GM10266 (cell line): ENCODE results near the gene FIBCD1.

Experiments used
- DNase-seq: peaks from one replicate; pipeline ENCODE4 v3.0.0; 2012; ENCODE audit errors: extremely low spot score
- TF ChIP-seq, protein P1 (sequence below): IDR thresholded peaks from 2 replicates; pipeline ENCODE4 v1.5.1; 2012; ENCODE audit warnings: mild to moderate bottlenecking, low read depth; ENCODE audit not compliant: control insufficient read depth, insufficient read depth; ENCODE audit errors: missing control alignments

FIBCD1 gene

DNA sequence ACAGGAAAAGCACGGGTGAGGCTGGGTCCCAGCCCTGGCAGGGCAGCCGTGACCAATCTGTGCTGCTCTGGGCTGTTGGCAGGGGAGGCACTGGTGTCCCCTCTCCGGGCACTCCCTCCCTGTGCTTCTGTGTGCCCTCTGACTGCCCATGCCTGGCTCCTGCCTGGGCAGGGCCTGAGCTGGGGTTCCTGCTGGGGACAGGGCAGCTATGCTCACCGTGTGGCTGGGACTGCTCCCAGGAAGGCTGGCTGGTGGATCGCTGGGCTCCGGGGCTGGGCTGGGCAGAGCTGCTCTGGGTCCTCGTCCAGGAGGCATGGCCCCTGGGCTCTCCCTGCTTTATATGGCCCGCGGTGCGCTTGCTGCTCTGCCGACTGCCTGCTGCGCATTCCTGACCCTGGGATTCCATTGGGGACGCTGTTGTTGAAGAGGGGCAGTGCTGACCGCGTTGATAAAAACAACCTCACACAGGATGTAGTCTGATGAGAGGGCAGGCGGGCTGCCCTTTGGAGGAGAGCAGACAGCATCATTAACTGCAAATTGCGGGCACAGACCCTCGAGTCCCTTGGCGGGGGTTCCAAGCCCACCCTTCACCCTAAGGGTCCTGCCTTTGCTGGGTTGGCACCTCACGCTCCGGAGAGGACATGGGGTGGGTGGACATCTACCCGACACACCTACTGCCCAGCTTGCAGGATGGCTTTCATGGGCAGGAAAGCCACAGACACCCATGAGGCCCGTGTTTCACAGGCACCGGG lies 43.4 kb downstream of the FIBCD1 start:
- TF ChIP-seq, protein P1, sequence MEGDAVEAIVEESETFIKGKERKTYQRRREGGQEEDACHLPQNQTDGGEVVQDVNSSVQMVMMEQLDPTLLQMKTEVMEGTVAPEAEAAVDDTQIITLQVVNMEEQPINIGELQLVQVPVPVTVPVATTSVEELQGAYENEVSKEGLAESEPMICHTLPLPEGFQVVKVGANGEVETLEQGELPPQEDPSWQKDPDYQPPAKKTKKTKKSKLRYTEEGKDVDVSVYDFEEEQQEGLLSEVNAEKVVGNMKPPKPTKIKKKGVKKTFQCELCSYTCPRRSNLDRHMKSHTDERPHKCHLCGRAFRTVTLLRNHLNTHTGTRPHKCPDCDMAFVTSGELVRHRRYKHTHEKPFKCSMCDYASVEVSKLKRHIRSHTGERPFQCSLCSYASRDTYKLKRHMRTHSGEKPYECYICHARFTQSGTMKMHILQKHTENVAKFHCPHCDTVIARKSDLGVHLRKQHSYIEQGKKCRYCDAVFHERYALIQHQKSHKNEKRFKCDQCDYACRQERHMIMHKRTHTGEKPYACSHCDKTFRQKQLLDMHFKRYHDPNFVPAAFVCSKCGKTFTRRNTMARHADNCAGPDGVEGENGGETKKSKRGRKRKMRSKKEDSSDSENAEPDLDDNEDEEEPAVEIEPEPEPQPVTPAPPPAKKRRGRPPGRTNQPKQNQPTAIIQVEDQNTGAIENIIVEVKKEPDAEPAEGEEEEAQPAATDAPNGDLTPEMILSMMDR: no peak

DNA sequence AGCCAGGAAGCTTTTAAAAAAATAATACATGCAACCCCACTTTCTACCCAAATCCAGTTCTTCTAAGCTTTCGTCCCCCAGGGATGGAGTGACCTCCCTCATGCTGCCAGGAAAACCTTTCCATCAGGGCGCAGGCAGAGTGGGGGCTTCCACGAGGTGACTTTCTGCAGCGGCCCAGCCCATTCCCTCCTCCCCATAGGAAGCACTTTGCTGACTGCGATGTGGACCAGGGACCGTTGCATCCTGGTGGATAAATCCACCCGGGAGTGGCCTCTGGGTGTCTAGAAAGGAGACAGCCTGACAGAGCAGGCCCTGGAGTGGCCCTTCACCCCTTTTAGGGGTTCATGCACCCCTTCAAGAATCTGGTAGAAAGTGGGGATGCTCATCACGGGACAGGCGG lies 44.0 kb downstream of the FIBCD1 start:
- TF ChIP-seq, protein P1: no peak
- DNase-seq: no peak

More for the DNA sequence above, 43.4 kb downstream of the FIBCD1 start:
- DNase-seq: no peak

DNA sequence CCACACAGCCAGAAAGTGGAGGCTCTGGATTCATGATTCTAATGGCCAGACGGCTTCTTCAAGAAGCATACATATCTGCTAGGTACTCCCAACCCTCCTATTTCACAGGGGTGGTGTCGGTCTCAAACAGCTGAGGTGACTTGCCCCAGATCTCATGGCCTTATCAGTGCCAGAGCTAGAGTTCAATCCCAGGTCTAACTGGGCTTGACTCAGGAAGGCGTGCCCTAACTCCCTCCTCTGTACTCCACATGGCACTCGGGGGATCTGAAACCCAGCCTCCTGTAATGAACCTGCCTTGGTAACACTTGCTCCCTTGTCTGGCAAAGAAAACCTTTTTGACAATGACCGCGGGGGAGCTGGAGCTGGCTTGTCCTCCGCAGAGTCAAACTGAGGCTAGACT lies 44.5 kb downstream of the FIBCD1 start:
- DNase-seq: no peak
- TF ChIP-seq, protein P1: no peak

DNA sequence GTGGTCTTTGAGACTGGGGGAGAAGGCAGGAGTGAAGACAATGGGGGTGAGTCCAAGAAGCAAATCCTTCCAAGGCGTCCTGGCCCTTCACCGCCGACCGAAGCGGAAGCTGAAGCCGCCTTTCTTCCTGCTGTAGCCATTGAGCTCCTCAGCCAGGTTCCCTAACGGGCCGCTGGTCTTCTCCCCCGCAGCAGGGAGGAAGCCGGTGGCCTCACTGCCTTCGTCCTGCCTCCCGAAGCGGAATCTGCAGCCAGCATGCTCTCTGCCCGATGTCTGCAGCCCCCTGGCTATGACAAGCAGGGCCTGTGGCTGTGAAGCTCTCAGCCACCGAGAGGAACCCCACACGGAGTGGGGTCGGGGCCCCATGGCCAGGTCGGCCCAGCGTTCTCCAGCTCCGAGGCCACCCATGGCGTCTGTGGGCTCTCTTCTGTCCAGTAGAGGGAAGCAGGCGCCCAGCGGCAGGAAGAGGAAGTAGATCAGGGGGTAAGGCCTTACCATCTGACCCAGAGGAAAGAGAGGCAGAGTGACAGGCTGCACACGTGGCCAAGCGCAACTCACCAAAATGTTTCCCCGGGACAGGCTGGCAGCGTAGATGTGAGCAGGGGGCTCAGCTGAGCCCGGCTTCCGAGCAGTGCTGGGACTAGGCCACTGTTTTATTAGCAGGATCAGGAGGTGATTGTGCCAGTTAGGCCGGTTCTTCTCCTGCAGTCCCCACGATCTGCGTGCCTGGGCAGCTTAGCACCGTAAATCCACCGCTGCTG lies 45.5 kb downstream of the FIBCD1 start:
- no peak for DNase-seq
- TF ChIP-seq, protein P1: no peak

DNA sequence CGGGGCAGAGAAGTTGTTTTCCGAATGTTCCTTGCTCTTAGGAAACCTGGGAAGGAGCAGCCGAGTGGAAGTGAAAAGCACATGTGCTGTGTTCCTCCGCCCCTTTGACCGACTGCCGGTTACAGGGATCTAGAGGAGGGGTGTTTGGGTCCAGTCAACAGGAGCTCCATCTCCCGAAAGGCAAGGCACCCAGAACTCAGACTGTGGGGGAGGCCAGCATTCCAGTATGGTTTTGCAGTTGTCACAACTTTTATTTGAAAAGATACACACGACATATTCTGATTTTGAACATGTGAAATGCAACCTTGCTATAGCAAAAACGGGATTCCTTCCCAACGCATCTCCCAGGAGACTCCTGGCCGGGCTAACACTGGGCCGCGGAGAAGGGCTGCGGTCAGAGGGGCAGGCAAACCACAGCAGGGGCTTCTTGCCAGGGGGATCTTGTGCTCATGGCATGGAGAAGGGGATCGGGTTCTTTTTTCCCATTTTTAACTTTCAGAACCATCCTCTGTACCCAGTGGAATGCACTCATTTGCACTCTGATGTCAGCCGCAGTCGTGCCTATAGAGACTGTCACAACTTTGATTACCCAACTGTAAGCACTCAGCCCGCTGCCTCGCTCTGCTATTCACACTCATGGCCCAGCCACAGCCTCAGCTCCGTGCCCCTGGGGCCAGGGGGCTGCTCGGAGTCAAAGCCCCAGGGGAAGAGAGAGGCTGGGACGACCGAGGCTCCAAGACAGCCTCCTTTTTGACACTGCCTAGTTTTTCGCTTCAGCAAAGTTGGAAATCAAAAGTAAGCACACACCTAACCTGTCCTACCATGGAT lies 46.4 kb downstream of the FIBCD1 start:
- TF ChIP-seq, protein P1: no peak
- no peak for DNase-seq

DNA sequence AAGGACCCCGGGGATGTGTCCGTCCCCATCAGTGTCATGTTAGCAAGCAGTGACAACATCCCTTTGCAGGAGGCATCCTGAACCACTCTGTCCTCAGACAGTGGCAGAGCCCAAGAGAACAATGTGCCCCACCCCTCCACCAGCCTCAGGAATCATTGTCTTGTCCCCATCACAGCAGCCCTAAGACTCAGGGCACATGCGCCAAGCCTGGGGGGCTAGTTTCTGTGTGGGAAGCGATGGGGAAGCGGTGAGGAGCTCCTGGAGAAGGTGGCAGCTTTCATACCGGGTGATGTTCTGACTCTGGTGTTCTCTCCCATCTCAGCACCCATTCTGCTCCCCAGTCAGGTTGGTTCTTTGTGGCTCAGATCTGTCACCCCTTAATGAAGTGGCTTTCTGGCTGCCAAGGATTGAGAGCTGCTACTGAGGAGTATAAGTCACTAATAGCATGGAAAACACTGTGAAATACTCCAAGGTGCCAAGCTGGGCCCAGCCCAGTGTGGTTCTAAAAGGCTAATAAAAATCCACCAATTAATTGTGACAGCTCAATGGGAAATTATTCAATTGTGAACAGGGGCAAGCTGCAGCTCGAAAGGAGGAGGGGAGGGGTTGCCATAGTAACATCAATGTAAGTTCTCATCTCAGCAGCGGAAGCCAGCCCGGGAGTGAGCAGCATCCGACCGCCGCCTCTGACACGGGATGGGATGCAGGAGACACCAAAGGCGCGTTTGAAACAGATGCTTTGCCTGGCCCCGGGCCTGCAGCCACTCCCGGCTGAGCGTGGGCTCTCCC lies 47.2 kb downstream of the FIBCD1 start:
- TF ChIP-seq, protein P1: no peak

More for the DNA sequence above, 47.2 kb downstream of the FIBCD1 start:
- no peak for DNase-seq
